ENCODE measurements around the gene SEMA5A.

Gene SEMA5A

GRCh38 chr5:9477537-9477936, 68.3 kb downstream of the SEMA5A start:
- TF ChIP-seq CTCF (IDR thresholded peaks at IDR 0.05), result no peak
- H3K27me3 ChIP-seq (ENCODE audit: control insufficient read depth, insufficient read depth, low read length), result no peaks in the 10 kb centered on the region
- H3K9me3 ChIP-seq (ENCODE audit: control insufficient read depth, low read length), result no peaks in the 10 kb centered on the region
- no peak overlapping the region for H3K9ac ChIP-seq
- no peak overlapping the region for H3K4me3 ChIP-seq (ENCODE audit: low read depth, low read length)
- no peak overlapping the region for H3K4me2 ChIP-seq (ENCODE audit: low read length)
- no peaks in the 10 kb centered on the region for H3K79me2 ChIP-seq
- no peaks in the 10 kb centered on the region for H3K36me3 ChIP-seq (ENCODE audit: control insufficient read depth, insufficient read depth, low read length)
- H3K4me1 ChIP-seq, result no peaks in the 10 kb centered on the region
- H3K27ac ChIP-seq, result no peak overlapping the region
- H2AFZ ChIP-seq, result no peak overlapping the region

- H3K9me3 ChIP-seq (ENCODE audit: control insufficient read depth, low read length), result no peaks in the 10 kb centered on the region
- no peak overlapping the region for H3K27ac ChIP-seq
- H3K9ac ChIP-seq, result no peak overlapping the region
- H3K4me2 ChIP-seq (ENCODE audit: low read length), result no peak overlapping the region
- H3K27me3 ChIP-seq (ENCODE audit: control insufficient read depth, insufficient read depth, low read length), result no peaks in the 10 kb centered on the region
- H3K4me3 ChIP-seq (ENCODE audit: low read depth, low read length), result no peak overlapping the region
- H2AFZ ChIP-seq, result no peak overlapping the region
- H3K79me2 ChIP-seq, result no peaks in the 10 kb centered on the region
- no peak for TF ChIP-seq CTCF (IDR thresholded peaks at IDR 0.05)
- H3K4me1 ChIP-seq, result no peaks in the 10 kb centered on the region
- H3K36me3 ChIP-seq (ENCODE audit: control insufficient read depth, insufficient read depth, low read length), result no peaks in the 10 kb centered on the region
Observed at GRCh38 chr5:9474219-9475002, 71.5 kb downstream of the SEMA5A start.

GRCh38 chr5:9473624-9474023, 72.3 kb downstream of the SEMA5A start:
- Histone ChIP-seq H3K4me2 (ENCODE audit: low read length) (no peak overlapping the region), H3K36me3 (ENCODE audit: control insufficient read depth, insufficient read depth, low read length) (no peaks in the 10 kb centered on the region), H3K27ac (no peak overlapping the region), H3K27me3 (ENCODE audit: control insufficient read depth, insufficient read depth, low read length) (no peaks in the 10 kb centered on the region), H3K9ac (no peak overlapping the region), H3K79me2 (no peaks in the 10 kb centered on the region), H3K4me1 (no peaks in the 10 kb centered on the region), H2AFZ (no peak overlapping the region), H3K4me3 (ENCODE audit: low read depth, low read length) (no peak overlapping the region), H3K9me3 (ENCODE audit: control insufficient read depth, low read length) (no peaks in the 10 kb centered on the region)
- TF ChIP-seq CTCF (IDR thresholded peaks at IDR 0.05), result no peak

GRCh38 chr5:9470410-9470809, 75.5 kb downstream of the SEMA5A start:
- H3K9me3 ChIP-seq (ENCODE audit: control insufficient read depth, low read length), result no peaks in the 10 kb centered on the region
- no peak overlapping the region for H2AFZ ChIP-seq
- no peaks in the 10 kb centered on the region for H3K27me3 ChIP-seq (ENCODE audit: control insufficient read depth, insufficient read depth, low read length)
- no peak overlapping the region for H3K9ac ChIP-seq
- no peaks in the 10 kb centered on the region for H3K79me2 ChIP-seq
- H3K4me3 ChIP-seq (ENCODE audit: low read depth, low read length), result no peak overlapping the region
- H3K4me2 ChIP-seq (ENCODE audit: low read length), result no peak overlapping the region
- H3K27ac ChIP-seq, result no peak overlapping the region
- no peak for TF ChIP-seq CTCF (IDR thresholded peaks at IDR 0.05)
- H3K36me3 ChIP-seq (ENCODE audit: control insufficient read depth, insufficient read depth, low read length), result no peaks in the 10 kb centered on the region
- no peaks in the 10 kb centered on the region for H3K4me1 ChIP-seq

- Histone ChIP-seq H3K36me3 (ENCODE audit: control insufficient read depth, insufficient read depth, low read length) (no peaks in the 10 kb centered on the region), H3K27me3 (ENCODE audit: control insufficient read depth, insufficient read depth, low read length) (no peaks in the 10 kb centered on the region), H3K27ac (no peak overlapping the region), H3K4me3 (ENCODE audit: low read depth, low read length) (no peak overlapping the region), H3K9me3 (ENCODE audit: control insufficient read depth, low read length) (no peaks in the 10 kb centered on the region), H3K4me2 (ENCODE audit: low read length) (no peak overlapping the region), H3K9ac (no peak overlapping the region), H3K79me2 (no peaks in the 10 kb centered on the region), H3K4me1 (no peaks in the 10 kb centered on the region), H2AFZ (no peak overlapping the region)
- TF ChIP-seq CTCF (IDR thresholded peaks at IDR 0.05), result no peak
Observed at GRCh38 chr5:9468060-9468388, 77.9 kb downstream of the SEMA5A start.
